GM21737 (cell line): ENCODE measurements around the gene TAF12.
"Not testable (repeated sequence)": the region's sequence is repeated elsewhere in the genome, so short reads cannot be mapped to it uniquely, and the experiment has no call there.

Experiments used
- ATAC-seq: cut with Tn5 transposase; IDR thresholded peaks from one replicate; pipeline ENCODE4 v1.9.1; 2021; ENCODE audit warnings: mild to moderate bottlenecking, moderate library complexity; ENCODE audit not compliant: unreplicated experiment

TAF12 gene

DNA sequence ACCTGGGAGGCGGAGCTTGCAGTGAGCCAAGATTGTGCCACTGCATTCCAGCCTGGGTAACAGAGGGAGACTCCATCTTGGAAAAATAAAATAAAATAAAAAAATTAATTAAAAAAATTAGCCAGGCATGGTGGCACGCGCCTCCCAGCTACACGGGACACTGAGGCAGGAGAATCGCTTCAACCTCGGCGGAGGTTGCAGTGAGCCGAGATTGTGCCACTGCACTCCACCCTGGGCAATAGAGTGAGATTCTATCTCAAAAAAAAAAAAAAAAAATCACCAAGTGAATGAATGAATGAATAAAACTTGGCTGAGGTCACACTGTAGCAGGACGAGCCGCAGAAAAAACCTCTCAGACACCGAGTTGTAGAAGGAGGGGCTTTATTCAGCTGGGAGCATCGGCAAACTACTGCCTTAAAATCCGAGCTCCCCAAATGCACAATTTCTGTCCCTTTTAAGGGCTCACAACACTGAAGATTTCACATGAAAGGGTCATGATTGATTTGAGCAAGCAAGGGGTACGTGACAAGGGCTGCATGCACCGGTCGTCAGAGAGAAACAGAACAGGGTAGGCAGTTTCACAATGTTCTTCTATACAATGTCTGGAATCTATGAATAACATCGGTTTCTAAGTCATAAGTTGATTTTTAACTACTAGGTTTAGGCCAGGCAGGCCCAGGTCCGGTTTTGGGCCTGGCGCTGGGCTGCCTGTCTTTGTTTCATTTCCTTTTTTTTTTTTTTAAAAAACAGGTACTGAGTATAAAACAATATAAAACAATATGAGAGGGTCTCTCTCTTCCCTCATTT lies 56.1 kb downstream of the TAF12 start:
- ATAC-seq, result not testable (repeated sequence)

DNA sequence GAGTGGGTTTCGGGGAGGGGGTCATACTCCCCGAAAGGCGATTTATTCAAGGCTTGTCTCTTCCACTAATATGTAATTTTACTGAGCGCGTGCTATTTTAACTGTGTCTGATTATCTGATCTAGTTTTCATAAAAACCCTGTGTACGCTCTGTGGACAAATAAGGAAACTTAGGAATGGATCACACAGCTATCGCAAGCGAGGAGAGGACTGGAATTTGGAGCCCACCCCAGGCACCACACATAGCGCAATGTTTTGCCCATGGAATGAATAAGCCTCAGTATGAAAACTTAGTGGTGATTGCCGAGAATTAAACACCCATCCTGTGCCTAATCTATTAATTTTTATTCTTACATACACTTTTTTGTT lies 60.6 kb downstream of the TAF12 start:
- ATAC-seq, result no peak

- peak; percentile 81 for ATAC-seq
Measured at GRCh38 chr1:28581531-28582247, 61.2 kb downstream of the TAF12 start.

DNA sequence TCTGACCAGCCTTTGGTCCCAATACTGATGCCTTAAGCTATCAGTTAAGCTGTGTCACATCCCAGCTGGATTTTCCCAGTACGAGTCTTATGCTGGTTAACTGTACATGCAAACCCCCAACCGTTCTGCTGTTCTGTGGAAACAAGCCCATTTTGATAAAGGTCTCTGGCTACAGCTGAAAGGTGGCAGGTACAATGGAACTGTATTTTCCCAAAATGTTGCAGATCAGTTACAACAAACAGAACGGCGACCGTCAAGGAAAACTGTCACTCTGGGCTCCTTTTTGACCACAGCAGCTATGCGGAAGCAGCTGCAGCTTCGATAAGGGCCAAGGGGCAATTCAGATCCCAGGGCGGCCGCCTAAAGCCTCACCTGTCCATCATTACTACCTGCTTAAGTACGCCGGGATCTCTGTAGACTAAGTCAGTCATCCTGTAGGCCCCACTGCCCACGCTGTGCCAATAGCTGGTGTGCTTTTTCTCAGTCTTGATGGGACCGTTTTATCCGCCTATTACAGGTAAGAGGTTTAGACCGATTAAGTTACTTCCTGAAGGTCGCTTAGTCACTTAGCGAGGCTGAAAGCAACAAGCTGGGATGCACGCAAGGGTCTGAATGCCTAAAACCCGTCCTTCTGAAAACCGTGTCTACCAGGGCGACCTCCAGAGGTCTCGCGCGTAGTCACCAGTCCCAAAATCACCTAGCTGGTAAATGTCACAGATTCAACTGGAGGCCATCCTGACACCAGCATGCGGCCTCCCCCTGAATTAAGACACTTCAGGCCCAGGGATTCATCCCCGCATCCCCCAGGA lies 61.9 kb downstream of the TAF12 start:
- ATAC-seq, result peak; percentile 27

DNA sequence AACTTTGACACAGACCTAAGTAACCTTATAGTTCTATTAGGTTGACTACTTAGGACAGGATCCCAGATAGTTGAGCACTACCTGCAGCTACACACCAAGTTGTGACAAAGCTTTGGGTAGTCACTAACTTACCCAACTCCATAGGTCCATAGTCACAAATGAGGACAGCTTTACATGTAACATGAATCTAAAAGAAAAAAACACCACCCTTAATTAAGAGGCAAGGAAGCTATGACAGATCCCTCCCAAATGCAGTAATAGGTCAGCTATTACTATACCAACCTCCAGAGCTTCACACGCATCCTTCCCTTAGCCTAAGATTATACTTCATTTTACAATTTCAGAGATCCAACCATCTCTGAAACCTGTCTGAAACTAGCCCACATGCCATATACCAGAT lies 63.5 kb downstream of the TAF12 start:
- no peak for ATAC-seq

DNA sequence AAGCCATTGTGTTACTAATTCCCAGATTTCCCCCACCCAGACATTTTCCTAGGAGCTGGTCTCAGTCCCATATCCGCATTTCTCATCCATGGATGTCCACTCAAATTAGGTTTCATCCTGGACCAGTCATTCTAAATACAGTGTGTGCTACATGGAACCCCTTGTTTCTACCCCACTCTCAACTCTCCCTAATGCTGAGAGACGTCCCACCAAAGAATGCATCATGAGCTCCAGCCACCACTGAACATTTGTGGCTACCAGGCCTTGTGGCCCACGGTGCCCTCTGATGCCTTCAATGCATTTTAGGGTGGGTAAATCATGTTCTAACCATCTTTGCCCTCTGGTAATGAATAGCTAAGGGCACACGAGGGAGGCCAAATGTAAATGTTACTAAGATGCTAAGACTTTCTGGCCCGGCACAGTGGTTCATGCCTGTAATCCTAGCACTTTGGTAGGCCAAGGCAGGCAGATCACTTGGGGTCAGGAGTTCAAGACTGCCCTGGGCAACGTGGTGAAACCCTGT lies 64.1 kb downstream of the TAF12 start:
- no peak for ATAC-seq

DNA sequence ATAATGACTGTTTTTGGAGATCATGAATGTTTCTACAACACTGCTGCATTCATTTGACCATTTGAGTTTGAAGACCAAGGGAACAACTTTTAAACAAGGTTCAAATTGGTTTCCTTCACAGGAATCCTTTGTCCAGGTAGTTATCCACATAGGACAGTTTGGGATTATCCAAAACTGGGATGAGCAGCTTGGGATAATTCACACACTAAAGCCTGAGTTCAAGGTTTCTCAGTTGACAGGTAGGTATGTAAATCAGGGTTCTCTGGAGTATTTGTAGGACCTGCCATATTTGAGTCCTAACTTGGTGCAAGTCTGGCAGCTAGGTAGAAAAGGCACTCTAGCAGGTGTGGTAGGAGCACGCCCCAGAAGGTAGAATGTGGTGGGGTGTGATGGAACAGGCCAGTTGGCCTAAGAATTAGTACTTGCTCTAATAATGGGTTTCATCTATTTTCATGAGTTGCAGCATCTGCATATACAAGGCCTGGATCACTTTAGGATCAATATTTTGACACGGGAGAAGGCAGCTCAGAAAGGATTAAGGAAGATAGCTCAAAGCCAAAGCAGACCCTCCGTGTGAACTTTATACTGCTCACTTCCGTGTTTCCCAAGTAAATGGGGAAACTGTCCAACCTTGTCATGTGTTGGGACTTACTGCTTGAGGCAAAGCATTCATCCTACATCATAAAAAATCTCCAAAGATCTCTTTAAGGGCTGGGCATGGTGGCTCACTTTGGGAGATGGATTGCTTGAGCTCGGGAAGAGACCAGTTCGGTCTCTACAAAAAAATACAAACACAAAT lies 64.9 kb downstream of the TAF12 start:
- no peak for ATAC-seq

DNA sequence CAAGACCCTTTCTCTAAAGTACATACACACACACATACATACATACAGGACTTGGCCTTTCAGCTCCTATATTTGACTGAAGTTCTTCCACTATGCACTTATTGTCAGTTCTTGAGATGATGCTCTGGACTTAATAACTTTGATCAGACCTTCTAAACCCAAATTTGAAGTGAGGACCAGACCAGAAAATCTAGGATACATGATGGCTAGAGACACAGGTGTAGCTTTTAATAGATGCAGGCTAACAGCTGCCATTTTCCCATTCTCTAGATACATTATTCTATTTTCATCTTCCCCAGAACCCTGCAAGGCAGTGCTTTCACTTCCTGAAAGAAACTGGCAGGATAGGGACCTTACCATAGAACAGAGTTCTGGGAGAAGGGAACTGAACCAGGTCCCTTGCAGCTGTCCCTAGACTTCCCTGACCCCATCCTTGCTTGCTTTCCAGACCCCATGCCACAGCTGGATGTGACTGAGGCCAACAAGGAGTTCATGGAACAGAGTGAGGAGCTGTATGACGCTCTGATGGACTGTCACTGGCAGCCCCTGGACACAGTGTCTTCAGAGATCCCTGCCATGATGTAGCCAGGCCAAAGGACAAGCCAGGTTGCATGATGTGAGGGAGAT lies 65.7 kb downstream of the TAF12 start:
- no peak for ATAC-seq

GRCh38 chr1:28573564-28573963 lies 69.3 kb downstream of the TAF12 start:
- ATAC-seq, result no peak

DNA sequence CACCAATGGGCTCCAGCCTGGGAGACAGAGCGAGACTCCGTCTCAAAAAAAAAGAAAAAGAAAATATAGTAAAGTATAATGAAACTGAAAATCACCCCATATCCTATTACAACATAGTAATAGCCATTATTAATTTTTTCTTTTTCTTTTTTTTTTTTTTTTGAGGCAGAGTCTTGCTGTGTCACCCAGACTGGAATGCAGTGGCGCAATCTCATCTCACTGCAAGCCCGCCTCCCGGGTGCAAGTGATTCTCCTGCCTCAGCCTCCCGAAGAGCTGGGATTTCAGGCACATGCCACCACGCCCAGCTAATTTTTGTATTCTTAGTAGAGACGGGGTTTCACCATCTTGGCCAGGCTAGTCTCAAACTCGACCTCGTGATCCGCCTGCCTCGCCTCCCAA lies 70.0 kb downstream of the TAF12 start:
- ATAC-seq, result not testable (repeated sequence)

DNA sequence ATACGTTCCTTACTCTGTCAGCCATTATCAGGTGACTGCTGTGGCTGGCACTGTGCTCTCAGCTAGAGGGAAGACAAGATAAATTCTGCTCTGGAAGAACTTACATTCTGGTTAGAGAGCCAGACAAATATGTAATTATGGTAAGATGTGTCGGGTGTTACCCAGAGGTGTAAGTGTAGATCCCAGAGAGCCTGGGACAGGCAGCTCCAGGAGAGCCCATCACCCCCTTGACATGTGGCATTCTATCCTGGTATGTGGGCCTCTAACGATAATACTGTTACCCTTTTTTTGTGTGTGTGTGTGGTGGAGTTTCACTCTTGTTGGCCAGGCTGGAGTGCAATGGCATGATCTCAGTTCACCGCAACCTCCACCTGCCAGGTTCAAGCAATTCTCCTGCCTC lies 71.0 kb downstream of the TAF12 start:
- ATAC-seq, result no peak

GRCh38 chr1:28566931-28567330 lies 75.9 kb downstream of the TAF12 start:
- no peak for ATAC-seq

DNA sequence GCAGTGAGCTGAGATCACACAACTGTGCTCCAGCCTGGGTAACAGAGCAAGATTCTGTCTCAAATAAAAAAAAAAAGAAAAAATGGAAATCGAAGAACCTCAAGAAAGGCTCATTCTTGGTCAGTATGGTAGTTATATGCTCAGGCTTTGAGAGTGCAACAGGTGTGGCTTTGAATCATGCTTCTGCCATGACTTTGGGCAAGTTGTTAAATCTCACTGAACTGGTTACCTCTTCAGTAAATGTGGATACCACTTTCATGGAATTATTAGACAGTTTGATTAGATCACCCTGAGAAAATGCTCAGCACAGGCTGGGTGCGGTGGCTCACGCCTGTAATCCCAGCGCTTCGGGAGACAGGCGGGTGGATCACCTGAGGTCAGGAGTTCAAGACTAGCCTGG lies 77.1 kb downstream of the TAF12 start:
- ATAC-seq, result no peak

DNA sequence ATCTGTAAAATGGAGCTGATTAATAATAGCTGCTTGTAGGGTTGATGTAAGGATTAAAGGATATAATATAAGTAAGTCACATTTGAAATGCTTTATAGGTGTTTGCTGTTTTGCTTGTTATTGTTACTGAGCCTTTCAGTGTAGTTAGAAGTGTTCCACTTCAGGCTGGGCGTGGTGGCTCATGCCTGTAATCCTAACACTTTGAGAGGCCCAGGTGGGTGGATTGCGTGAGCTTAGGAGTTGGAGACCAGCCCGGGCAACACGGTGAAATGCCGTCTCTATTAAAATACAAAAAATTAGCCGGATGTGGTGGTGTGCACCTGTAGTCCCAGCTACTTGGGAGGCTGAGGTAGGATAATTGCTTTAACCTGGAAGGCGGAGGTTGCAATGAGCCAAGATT lies 77.8 kb downstream of the TAF12 start:
- no peak for ATAC-seq

- no peak for ATAC-seq
Measured at GRCh38 chr1:28564310-28564709, 78.6 kb downstream of the TAF12 start.

- no peak for ATAC-seq
Measured at GRCh38 chr1:28560886-28561285, 82.0 kb downstream of the TAF12 start.
